ENCODE measurements around the gene HHAT.

The HHAT gene

DNA sequence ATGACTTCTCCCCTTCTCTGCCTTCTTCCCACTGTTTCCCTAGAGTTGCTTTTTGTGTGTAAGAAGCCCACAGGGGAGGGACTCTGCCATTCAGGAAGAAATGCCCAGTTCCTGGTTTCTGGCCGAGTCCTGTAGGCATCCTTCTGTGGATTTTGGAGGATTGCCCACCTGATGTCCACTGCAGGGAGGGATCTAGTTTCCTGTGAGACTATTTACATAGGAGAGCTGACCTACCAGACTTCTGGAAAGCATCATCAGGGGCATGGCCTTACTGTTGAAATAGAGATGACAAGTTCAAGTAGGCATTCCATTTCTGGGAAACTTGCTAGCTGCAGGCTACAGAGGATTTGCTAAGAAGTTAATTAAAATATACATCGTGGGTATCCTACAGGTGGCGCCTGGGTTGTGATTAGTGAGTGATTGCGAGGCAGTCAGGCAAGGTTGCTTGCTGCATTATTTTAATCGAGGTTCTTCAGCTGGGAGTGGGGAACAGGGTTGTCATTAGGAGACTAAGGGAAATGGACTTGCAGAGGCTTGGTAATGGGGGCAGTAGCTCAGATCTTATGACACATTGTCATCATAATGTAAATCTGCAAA is 148.7 kb downstream of the HHAT start:
- in situ Hi-C loops (cut with HindIII; ENCODE audit: low sequenced_read_pairs) = no loop called here

DNA sequence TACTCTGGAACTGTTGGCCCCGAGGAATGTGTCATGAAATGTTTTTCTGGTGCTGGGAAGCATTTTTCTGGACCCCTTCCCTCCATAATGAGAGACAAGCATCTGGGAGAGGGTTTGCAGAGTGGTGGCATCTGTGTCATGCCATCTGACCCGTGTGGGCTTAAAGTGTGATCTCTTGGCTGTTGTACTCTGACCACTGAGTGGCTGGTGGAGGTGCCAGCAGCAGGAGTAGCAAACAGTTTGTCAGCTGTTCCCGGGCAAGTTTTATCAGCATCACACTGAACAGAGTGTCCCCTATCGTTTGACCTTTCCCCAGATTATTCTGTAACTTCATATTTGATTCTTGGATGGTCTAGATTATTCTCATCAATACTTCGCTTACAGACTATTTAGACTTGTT is 150.1 kb downstream of the HHAT start:
- in situ Hi-C loops (cut with HindIII; ENCODE audit: low sequenced_read_pairs) = no loop called here

DNA sequence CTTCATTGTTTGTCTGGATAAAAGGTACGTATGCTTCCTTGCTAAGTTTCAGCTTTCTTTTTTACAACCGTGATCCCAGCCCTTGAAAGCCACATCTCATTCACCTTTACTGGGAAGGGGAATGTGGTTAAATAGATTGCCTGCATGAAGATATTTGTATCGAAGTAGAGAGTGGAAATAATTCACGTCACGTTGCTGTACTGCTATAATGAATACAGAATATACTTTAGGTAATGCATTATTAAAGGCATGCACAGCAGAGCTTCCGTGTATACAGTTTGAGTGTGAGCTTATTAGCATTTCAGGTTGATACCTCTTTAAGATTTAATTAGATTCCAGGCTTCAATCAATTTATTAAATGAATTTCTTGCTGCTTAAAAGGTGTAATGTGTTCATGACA is 153.8 kb downstream of the HHAT start:
- in situ Hi-C loops (cut with HindIII; ENCODE audit: low sequenced_read_pairs) = no loop called here

DNA sequence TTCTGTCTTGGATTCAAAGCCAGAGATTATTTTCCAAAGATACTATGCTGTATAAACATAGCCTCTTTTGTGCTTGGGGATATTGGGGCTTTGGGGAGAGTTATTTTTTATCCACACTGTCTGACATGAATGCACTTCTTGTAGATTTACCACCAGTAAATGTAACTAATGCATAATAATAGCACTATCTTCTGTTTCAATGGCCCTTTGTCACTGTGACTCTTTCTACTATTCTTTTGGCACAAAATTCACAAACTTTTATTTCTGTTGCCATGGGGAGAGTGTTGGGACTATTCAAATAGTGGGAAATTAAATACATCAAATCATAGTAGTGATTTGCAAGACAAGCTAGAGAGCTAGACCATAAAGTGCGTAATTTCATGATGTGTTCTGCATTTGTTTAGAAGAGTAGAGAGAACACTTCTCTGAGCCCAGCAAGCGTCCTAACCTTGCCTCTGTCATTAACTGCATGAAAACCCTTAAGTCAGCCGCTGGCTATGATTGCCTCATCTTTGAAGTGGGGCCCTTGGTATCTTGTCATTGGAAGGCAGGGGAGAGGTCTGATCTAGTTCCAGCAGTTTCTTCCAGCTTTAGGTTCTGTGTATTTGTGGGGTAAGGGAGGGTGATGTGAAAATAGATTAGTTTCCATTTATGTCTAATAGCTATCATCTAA is 154.4 kb downstream of the HHAT start:
- in situ Hi-C loops (cut with HindIII; ENCODE audit: low sequenced_read_pairs) = no loop called here

DNA sequence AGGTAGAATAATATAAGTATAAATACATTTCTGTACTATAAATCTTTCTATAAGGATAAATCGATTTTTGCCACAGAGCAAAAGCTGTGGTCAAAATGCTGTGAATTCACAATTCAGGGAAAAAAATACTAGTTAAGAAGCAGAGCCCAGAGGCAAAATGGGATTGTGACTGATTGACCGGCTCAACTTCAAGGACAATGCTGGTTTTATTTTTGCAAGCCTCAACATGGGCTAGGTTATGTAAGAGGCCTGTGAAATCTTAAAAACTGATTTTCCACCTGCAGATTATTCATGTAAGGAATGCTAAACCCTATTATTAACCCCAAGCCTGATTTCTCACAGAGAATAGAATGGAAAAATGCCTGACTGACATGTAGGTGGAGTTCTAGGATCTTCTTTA is 155.1 kb downstream of the HHAT start:
- in situ Hi-C loops (cut with HindIII; ENCODE audit: low sequenced_read_pairs) = no loop called here

DNA sequence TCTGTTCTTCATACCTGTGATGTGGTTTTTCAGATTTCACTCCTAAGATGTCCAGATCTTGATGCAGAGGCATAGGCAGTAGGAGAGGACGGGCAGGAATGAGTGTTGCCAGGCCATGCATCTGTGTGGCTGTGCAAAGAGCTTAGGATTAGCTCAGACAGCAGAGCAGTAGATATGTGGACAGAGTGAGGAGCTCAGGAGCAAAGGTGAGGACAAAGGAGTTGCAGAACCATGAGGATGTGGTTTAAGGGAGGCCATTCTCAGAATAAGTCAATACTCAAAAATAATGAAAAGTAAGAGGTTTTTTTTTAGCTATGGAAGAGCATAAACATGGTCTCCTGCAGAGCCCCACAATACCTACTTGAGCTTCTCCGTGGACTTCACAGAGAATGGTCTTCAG is 158.3 kb downstream of the HHAT start:
- in situ Hi-C loops (cut with HindIII; ENCODE audit: low sequenced_read_pairs) = no loop called here

DNA sequence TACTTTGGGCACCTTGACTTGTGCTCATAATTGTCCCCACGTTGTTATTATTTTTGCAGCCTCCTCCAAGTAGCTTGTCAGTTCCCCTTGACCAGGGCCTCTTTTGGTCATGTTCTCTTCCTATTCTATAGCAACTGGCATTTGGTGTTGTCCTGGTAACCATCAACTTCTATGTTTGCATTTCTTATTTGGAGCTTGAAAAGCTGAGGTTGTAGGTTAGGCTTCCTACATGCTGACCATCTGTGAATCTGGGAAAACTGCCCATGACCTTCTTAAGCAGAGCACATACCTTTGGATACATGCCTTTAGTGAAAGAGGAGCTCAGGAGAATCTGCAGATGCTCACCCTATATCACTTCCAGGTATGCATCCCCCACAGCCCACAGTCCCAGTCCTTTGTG is 160.8 kb downstream of the HHAT start:
- in situ Hi-C loops (cut with HindIII; ENCODE audit: low sequenced_read_pairs) = no loop called here

DNA sequence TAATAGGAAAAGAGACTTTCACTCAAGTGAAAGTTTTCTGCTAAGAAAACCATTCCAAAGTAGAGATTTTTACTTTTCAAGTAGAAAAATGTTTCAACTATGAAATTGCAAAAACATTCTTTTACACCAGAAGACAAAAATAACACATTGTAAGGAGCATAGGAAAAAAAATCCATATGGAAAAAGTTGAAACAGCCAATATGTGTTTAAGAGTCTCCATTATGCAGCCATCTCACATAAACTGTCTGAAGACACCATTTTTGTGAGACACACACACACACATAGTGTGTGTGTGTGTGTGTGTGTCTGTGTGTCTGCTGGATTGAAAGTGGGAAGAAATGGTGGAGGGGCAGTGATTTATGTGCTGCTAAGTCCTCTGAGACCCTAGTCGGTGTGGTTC is 162.1 kb downstream of the HHAT start:
- in situ Hi-C loops (cut with HindIII; ENCODE audit: low sequenced_read_pairs) = no loop called here

DNA sequence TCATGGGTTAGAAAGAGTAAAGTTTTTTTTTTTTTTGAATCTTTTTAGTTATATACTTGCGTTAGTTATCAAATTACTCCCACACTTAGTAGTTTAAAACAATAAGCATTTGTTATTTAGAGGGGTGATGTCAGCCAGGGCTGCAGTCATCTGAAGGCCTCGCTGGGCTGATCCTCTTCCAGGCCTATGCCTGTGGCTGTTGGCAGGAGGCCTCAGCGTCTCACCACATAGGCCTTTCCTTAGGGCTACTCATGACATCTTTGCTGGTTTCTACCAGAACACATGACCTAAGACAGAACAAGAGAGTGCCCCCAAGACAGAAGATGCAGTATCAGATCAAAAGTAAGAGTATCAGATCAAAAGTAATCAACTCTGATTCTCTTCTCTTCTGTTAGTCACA is 167.4 kb downstream of the HHAT start:
- in situ Hi-C loops (cut with HindIII; ENCODE audit: low sequenced_read_pairs) = no loop called here

DNA sequence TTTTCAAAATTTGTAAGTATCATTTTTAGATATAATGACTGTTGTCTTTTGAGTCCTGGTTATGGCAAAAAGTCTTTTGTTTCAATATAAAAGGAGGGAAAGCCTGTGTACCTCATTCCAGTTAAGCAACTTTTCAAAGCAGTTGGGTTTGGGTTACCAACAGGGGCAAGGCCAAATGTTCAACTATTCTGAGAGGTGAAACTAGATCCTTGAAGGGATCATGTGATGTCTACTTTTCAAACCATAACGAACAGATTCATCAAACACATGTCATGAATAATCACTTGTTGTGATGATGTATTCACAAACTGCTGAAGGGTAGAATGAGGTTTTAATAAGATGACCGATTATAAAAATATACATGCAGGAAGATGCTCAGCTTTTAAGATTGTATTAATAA is 171.3 kb downstream of the HHAT start:
- in situ Hi-C loops (cut with HindIII; ENCODE audit: low sequenced_read_pairs) = no loop called here

DNA sequence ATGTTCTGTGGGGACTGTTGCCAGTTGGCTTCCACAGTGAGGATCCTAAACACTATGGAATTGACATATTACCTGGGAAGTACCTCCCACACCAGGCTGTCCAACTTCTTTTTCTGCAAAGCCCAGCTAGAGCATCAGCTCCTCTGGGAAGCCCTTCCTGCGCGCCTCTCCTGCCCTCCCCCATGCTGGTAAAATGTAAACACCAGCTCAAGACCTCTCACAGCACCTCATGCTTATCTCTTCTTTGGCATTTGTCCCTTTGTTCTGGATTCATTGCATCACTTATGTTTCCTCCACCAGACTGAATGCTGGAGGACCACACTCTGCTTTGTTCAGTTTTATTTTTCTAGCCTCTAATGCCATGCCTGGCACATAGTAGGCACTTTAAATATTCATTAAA is 172.1 kb downstream of the HHAT start:
- in situ Hi-C loops (cut with HindIII; ENCODE audit: low sequenced_read_pairs) = no loop called here

DNA sequence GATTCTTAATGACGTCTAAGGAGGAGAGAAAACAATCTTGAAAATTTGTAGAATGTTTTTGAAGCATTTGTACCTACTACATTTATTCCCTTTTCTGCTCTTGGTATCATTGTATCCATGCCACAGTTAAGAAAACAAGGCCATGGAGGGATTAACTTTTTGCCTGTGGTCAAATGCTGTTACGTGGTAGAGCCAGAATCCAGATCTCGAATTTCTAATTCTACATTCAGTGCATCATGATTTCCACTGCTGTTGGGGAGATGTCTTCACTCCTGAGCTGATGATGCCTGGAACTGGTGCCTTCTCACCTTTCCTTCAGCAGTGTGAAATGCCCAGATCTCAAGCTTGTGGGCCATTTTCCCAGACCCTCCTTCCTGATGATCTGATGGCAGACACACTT is 175.6 kb downstream of the HHAT start:
- in situ Hi-C loops (cut with HindIII; ENCODE audit: low sequenced_read_pairs) = no loop called here

DNA sequence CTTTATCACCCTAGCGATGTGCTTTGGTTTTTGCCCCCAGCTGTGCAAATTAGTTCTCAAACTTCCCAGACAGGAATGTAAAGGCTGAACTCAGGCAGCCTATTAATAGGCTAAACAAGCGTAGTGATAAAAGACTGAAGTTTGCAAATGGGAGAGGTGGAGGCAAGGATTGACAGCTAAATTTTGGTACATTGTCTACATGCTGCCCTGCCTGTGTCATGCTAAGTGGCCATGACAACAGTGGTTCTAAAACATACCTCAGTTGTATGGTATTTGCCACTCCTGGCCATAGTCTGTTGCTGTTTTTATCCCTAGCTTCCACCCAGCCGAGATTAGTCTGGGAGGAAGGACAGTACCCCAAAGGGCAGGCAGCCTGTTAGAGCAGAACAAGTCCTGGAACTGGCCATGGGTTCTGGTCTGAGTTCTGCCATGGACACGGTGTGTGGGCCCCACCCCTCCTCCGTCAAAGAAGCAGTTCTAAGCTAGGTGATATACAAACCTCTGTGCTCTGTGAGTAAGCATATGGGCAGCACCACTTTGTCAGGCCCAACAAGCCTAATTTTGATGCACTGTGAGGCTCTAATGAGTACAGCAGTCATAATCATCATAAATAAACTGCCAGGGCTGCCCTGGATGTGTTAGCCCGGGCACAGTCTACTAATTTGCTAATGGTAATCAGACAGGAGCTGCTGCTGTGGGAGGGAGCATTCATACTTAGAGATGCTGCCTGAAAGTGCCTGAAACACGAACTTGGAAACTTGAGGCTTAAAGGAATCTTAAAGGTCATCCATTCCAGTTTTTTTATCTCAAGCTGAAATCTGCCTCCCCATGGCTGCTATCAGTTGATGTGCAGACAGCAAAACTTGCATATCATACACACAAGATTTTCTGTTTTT is 177.1 kb downstream of the HHAT start:
- in situ Hi-C loops (cut with HindIII; ENCODE audit: low sequenced_read_pairs) = no loop called here

DNA sequence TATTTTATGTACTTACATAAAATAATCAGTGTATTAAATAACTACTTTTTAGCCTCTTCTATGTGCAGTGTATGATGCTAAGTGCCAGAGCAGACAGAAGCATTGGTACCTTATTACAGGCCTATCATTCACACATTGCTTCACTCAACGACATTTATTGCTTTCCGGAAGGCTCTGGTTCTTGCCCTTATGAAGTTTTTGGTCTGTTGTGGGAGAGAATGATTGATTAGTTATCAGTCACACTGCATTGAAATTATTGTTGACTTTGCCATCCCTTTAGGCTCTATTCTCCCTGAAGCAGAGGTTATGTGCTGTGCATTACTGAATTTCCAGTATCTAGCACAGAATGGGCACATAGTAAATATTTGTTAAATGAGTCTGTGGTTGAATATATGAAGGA is 178.0 kb downstream of the HHAT start:
- in situ Hi-C loops (cut with HindIII; ENCODE audit: low sequenced_read_pairs) = no loop called here

DNA sequence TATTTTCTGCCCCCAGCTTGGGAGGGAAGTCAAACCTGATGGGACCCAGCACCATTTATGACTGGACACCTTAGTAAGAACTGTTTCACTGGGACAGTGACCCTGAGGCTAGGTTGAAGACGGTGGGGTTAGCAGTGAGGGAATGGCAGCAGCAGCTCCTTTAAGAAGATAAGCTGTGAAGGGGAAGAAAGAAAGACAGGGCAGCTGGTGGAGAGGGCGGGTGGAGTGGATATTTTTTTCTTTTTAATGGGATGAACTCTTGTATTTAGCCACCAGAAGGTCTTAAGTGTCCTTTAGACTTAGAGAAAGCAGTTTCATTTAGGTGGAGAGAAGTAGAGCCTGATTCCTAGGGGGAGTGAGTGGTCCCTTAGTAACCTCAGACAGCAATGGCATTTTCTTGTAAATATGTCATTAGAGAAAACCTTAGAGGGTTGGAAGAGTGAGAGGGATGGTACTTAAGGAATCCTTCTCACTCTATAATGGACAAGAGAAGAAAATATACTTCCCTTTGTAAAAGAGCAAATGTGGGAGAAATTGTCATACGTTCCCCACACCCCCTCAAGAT is 187.5 kb downstream of the HHAT start:
- in situ Hi-C loops (cut with HindIII; ENCODE audit: low sequenced_read_pairs) = no loop called here

DNA sequence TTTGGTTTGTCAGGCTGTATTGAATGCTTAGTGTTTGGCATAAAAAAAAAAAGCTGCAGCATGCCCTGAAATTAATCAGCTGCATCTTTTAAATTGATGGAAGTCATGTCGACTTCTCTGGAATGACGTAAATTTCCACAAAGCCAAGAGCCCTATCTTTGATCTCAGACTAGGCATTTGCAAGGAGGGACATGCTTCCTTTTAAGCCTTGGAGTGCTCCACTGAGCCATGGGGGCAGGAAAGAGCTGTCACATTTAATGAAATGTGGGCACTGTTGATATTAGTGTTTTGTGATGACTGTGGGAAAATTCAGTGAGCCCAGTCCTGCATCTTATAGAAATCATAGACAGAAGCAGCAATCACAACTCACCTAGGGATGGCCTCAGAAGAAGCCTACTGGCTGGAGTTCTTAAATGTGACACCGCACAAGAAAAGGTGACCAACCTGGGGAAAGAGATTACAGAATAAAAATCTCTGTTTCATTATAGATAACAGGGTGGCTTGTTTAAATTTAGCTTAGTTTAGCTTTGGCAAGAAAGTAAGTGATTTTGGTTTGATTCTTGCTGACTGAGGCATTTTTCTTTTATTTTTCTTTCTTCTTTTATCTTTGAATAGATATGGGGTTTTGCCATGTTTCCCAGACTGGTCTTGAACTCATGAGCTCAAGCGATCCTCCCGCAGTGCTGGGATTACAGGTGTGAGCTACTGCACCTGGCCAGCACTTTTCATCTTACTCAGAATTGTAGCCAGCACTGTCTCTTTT is 188.2 kb downstream of the HHAT start:
- in situ Hi-C loops (cut with HindIII; ENCODE audit: low sequenced_read_pairs) = no loop called here

DNA sequence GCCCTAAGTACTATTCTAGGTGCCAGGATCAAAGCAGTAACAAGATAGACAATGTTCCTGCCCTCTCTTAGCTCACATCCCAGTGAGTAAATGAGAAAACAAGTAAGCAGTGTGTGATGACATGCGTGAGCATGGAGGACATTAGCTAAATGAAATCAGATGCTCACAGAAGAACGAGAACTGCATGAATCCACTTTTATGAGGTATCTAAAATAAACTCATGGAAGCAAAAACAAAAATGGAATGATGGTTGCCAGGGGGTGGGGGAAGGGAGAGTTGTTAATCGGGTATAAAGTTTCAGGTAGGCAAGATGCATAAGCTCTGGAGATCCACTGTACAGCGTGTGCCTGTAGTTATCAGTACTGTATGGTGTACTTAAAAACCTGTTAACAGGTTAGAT is 195.1 kb downstream of the HHAT start:
- in situ Hi-C loops (cut with HindIII; ENCODE audit: low sequenced_read_pairs) = no loop called here

DNA sequence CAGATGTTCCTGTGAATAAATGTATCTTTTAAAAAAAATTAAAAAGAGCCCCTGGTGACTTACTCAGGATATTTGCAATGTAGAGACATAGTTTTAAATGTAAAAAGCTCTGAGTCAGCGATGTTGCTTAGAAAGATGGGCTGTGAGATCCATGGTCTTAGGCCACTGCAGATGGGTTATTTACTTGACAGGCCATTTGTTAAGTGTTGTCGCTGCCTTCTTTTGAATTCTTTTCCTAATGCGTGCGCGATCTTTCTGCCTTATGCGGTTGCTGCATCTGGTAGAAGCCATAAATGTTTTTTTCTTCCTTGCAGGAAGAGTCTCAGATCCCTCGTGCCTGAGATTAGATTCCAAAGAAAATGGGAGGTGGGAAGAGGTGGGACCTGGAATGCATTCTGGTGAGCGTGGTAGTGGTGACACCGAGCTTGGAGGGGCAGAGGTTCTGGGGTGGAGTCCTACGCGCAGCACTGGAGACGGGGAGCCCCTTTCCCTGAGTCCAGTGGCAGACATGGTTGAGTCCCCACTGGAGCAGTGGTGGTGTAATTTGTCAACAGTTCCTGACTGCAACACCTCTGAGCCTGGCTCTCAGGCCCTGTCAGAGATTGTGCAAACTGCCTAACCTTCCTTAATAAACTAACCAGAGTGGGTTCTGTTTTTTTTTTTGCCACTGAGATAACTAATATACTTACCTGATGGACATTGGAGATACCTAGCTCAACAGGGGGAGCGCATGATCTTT is 197.2 kb downstream of the HHAT start:
- in situ Hi-C loops (cut with HindIII; ENCODE audit: low sequenced_read_pairs) = no loop called here

DNA sequence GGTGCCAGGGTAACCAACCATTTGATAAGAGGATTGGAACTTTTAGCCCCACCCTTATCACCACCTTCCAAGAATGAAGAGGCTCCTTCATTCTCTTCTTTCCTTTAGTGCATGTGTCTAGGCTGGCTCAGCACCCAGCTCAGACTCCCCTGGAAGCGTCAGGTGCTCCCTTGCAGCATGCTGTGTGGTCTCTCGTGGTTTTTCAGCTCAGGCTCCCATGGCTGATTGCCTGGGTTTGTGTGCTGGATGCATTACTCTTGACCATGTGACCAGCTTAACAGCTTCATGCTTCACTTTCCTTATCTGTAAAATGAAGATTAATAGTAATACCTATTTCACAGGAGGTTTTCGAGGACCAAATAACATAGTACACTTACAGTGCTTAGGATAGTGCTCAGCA is 198.4 kb downstream of the HHAT start:
- in situ Hi-C loops (cut with HindIII; ENCODE audit: low sequenced_read_pairs) = no loop called here

DNA sequence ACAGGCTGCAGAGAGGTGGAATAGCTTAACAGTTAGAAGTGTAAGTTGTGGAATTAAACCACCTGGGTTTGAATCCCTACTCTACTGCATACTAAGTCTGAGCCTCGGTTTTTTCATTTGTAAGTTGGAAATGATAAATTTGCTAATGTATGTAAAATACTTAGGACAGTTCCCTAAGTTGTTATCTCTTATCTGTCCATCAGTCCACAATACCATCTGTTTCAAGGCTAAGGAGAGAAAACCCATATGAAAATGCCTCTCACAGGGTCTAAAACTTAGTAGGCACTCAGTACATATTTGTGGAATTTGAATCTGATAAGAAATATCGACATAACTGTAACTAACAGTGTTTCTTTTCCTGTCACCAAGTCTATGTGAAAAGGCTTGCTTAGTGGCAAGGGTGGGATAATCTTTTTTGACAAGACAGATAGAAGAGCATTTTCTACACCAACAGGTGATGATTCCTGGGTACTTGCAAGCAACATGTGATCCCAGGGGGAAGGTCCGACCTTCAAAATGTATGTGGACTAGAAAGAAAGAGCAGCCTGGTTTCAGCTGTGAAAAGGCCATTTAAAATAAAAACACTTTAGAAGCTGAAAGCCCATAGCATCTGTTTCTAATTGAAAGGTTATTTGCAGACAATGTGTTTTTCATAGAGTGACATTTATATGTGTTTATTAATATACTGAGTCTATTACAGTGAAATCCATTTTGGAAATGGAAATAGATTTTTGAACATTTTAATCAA is 202.9 kb downstream of the HHAT start:
- in situ Hi-C loops (cut with HindIII; ENCODE audit: low sequenced_read_pairs) = no loop called here

Measured in DLD1 (cell line).